Stimulated activated naive CD8-positive, alpha-beta T cell treated with anti-CD3 and anti-CD28 coated beads, Interleukin-15, Interleukin-2, amounts not matched to agents 100 U/mL and 50 U/mL, for 24 hours (primary cell): ENCODE data around the gene PASK.

Experiments used
- ATAC-seq: fragments of 150-1000 bp; cut with Tn5 transposase; one replicate; pipeline ENCODE4 v1.10.0; 2021
- DNase-seq: peaks from one replicate; pipeline ENCODE4 v3.0.0; 2021

PASK gene

DNA sequence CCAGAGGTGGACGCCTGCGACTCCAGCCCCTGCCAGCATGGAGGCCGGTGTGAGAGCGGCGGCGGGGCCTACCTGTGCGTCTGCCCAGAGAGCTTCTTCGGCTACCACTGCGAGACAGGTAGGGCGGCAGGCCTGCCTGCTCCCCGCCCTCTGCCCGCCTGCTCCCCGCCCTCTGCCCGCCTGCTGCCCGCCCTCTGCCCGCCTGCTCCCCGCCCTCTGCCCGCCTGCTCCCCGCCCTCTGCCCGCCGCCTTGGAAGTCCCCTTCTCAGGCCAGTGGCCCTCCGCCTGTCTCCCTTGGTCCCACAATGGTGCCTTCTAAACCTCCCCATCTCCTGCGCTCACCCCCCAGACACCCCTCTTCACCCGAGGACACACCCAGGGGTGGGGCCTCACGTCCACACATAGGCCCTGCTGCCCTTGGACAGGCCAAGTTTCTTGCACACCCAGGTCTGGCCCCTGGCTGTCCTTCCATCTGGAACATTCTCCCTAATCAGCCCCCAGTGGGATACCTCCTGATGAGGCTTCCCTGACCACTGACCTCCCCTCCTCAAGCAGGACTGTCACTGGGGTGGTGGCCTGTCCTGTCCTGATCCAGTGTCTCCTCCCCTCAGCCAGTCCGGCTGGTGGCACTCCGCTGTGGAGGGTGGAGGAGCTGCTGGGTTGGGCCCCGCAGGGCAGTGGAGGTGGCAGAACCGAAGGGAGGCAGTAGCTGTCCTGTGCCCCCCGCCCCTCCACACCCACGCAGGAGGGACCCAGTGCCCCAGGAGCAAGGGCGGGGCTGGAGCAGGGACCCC lies 85.1 kb downstream of the PASK start:
- DNase-seq: peak; percentile 48
- ATAC-seq: peak; percentile 56

GRCh38 chr2:241063587-241063986 lies 85.7 kb downstream of the PASK start:
- ATAC-seq: peak; percentile 19
- DNase-seq: no peak

- DNase-seq: no peak
- ATAC-seq: no peak
These were observed 86.2 kb downstream of the PASK start for GRCh38 chr2:241063093-241063551.

GRCh38 chr2:241062389-241063092 lies 86.7 kb downstream of the PASK start:
- DNase-seq: no peak

DNA sequence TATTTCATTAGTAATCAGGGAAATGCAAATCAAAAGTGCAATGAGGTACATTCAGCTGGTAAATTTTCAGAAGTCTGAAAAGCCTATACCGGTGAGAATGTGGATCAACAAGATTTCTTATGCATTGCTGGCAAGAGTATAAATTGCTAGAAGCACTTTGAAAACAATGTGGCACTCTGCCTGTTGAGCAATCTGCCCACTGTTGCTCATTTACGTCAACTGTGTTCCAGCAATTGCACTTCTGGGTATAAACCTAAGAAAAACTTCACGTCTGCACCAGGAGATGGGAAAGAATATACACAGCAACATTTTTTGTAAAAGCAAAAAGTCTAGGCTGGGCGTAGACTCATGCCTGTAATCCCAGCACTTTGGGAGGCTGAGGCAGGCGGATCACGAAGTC lies 88.0 kb downstream of the PASK start:
- DNase-seq: no peak
- no peak for ATAC-seq

More at GRCh38 chr2:241062389-241063092, 86.7 kb downstream of the PASK start:
- no peak for ATAC-seq
